Esophagus muscularis mucosa (tissue), 4 donors: ENCODE data around the gene CP.

ENCODE experiments used
- CTCF ChIP-seq, 3 experiments: fragments of 200-600 bp in 2 of 3; fragments of 450-650 bp in 1 of 3; sonication (generic) in 2 of 3; IDR thresholded peaks; one replicate each; pipeline ENCODE4 v1.5.1; 2017 to 2019; ENCODE audit warnings: antibody characterized with exemption in 3 of 3, mild to moderate bottlenecking in 2 of 3, moderate library complexity in 1 of 3
- EP300 ChIP-seq: sonication (generic); formaldehyde crosslinking; IDR thresholded peaks from one replicate; pipeline ENCODE4 v1.6.1; 2017; ENCODE audit warnings: antibody characterized with exemption
- POLR2A ChIP-seq: fragments of 450-650 bp; IDR thresholded peaks from one replicate; pipeline ENCODE4 v1.6.1; 2017; ENCODE audit warnings: antibody characterized with exemption, moderate library complexity, mild to moderate bottlenecking, low read depth
- POLR2AphosphoS5 ChIP-seq, 2 donors: sonication (generic); formaldehyde crosslinking; IDR thresholded peaks; one replicate each; pipeline ENCODE4 v1.6.1; 2017; ENCODE audit warnings: antibody characterized with exemption in 2 of 2

- no peak for TF ChIP-seq POLR2A
- no peak for TF ChIP-seq CTCF (IDR thresholded peaks at IDR 0.05)
- no peak for TF ChIP-seq POLR2AphosphoS5 (IDR thresholded peaks at IDR 0.05)
- TF ChIP-seq EP300: no peak
Observed at GRCh38 chr3:149258298-149258697, 36.7 kb upstream of the CP start.
